RKO (cell line): ENCODE data around the gene CCL24.
"Not testable (repeated sequence)": the region's sequence is repeated elsewhere in the genome, so short reads cannot be mapped to it uniquely, and the experiment has no call there.

Source experiments
- DNase-seq: peaks from one replicate; pipeline ENCODE4 v3.0.0-alpha.2; 2016; ENCODE audit warnings: low spot score

The CCL24 gene

GRCh38 chr7:75813781-75814236 is at the start of gene CCL24:
Gene CCL24 (minus strand): TSS chr7:75813806. CDS start chr7:75813715, 91 bp downstream.
- DNase-seq, result no peak

GRCh38 chr7:75861636-75862035 is 48.0 kb upstream of the CCL24 start:
- no peak for DNase-seq

GRCh38 chr7:75858410-75858809 is 44.8 kb upstream of the CCL24 start:
- no peak for DNase-seq

GRCh38 chr7:75856536-75856935 is 42.9 kb upstream of the CCL24 start:
- no peak for DNase-seq

GRCh38 chr7:75854813-75855345 is 41.3 kb upstream of the CCL24 start:
- DNase-seq, result not testable (repeated sequence)

- no peak for DNase-seq
Measured at GRCh38 chr7:75854233-75854632, 40.6 kb upstream of the CCL24 start.

- DNase-seq, result no peak
Measured at GRCh38 chr7:75850235-75850634, 36.6 kb upstream of the CCL24 start.

GRCh38 chr7:75849573-75849972 is 36.0 kb upstream of the CCL24 start:
- no peak for DNase-seq

GRCh38 chr7:75847707-75848106 is 34.1 kb upstream of the CCL24 start:
- no peak for DNase-seq

- DNase-seq, result not testable (repeated sequence)
Measured at GRCh38 chr7:75845132-75845531, 31.5 kb upstream of the CCL24 start.

- DNase-seq, result no peak
Measured at GRCh38 chr7:75844158-75844557, 30.6 kb upstream of the CCL24 start.

GRCh38 chr7:75843613-75844116 is 30.1 kb upstream of the CCL24 start:
- DNase-seq, result no peak

- DNase-seq, result peak; percentile 75
Measured at GRCh38 chr7:75842836-75843446, 29.3 kb upstream of the CCL24 start.

GRCh38 chr7:75840029-75840428 is 26.4 kb upstream of the CCL24 start:
- no peak for DNase-seq

GRCh38 chr7:75838281-75838930 is 24.8 kb upstream of the CCL24 start:
- DNase-seq, result not testable (repeated sequence)

GRCh38 chr7:75836798-75837197 is 23.2 kb upstream of the CCL24 start:
- DNase-seq, result no peak

- no peak for DNase-seq
Measured at GRCh38 chr7:75835688-75836285, 22.2 kb upstream of the CCL24 start.

- not testable (repeated sequence) for DNase-seq
Measured at GRCh38 chr7:75833662-75834061, 20.1 kb upstream of the CCL24 start.

GRCh38 chr7:75830978-75831377 is 17.4 kb upstream of the CCL24 start:
- no peak for DNase-seq

GRCh38 chr7:75829656-75830055 is 16.1 kb upstream of the CCL24 start:
- not testable (repeated sequence) for DNase-seq

- no peak for DNase-seq
Measured at GRCh38 chr7:75823198-75823910, 9.7 kb upstream of the CCL24 start.

GRCh38 chr7:75820688-75821087 is 7.1 kb upstream of the CCL24 start:
- no peak for DNase-seq
